Keratinocyte (primary cell): ENCODE measurements around the gene YBX1. TPM values are rescaled to one million over a fixed set of nuclear protein-coding genes. Genes with fewer than 3 reads are reported as not detected.

Source experiments
- DNase-seq: peaks from one replicate; pipeline ENCODE4 v3.0.0-alpha.2; 2011; ENCODE audit warnings: low read depth, missing footprints, low spot score
- FAIRE-seq: peaks from 2 replicates; lab custom pipeline; 2011; peaks lifted over from hg19 to GRCh38; lab: Jason Lieb, UNC
- H2AFZ ChIP-seq: 2 replicates; pipeline ENCODE4 v1.6.0; 2012; ENCODE audit warnings: low read length, control low read depth, inconsistent platforms; ENCODE audit not compliant: control insufficient read depth
- H3K27ac ChIP-seq: 2 replicates; pipeline ENCODE4 v1.5.1; 2011; ENCODE audit warnings: low read length; ENCODE audit not compliant: control insufficient read depth, insufficient read depth
- H3K27me3 ChIP-seq: 3 replicates; pipeline ENCODE4 v1.6.0; 2011; ENCODE audit warnings: low read length; ENCODE audit not compliant: control insufficient read depth, insufficient read depth; ENCODE audit errors: extremely low read depth
- H3K36me3 ChIP-seq, 2 experiments: 2 replicates in 1 of 2; 3 replicates in 1 of 2; pipeline ENCODE4 v1.5.1; 2011; ENCODE audit warnings: low read length in 2 of 2, mild to moderate bottlenecking in 1 of 2; ENCODE audit not compliant: control insufficient read depth in 2 of 2, insufficient read depth in 2 of 2; ENCODE audit errors: extremely low read depth in 1 of 2
- H3K4me1 ChIP-seq: 3 replicates; pipeline ENCODE4 v1.5.1; 2011; ENCODE audit warnings: low read length; ENCODE audit not compliant: control insufficient read depth, insufficient read depth; ENCODE audit errors: extremely low read depth
- H3K4me2 ChIP-seq: 3 replicates; pipeline ENCODE4 v1.6.0; 2011; ENCODE audit warnings: low read depth, low read length; ENCODE audit not compliant: control insufficient read depth, insufficient read depth; ENCODE audit errors: extremely low read depth
- H3K4me3 ChIP-seq, 3 experiments: fragments of 200-600 bp in 1 of 3; sonication (generic) in 1 of 3; 2 replicates in 2 of 3; 3 replicates in 1 of 3; pipeline ENCODE4 v1.5.1; 2011 to 2016; ENCODE audit warnings: low read length in 3 of 3, mild to moderate bottlenecking in 3 of 3, control low read depth in 2 of 3, inconsistent platforms in 1 of 3, low read depth in 1 of 3, mixed read lengths in 1 of 3, mixed run types in 1 of 3, moderate library complexity in 1 of 3; ENCODE audit not compliant: control insufficient read depth in 2 of 3, insufficient read depth in 2 of 3; ENCODE audit errors: extremely low read depth in 1 of 3
- H3K79me2 ChIP-seq: 2 replicates; pipeline ENCODE4 v1.6.0; 2012; ENCODE audit warnings: low read length; ENCODE audit not compliant: control insufficient read depth, insufficient read depth
- H3K9ac ChIP-seq: 3 replicates; pipeline ENCODE4 v1.6.0; 2011; ENCODE audit warnings: low read length; ENCODE audit not compliant: control insufficient read depth, insufficient read depth; ENCODE audit errors: extremely low read depth
- H3K9me1 ChIP-seq: 3 replicates; pipeline ENCODE4 v1.6.0; 2011; ENCODE audit warnings: low read length; ENCODE audit not compliant: control insufficient read depth, insufficient read depth; ENCODE audit errors: extremely low read depth
- H3K9me3 ChIP-seq: 2 replicates; pipeline ENCODE4 v1.5.1; 2012; ENCODE audit warnings: low read depth, low read length; ENCODE audit not compliant: control insufficient read depth
- H4K20me1 ChIP-seq: 3 replicates; pipeline ENCODE4 v1.6.0; 2011; ENCODE audit warnings: low read length; ENCODE audit not compliant: control insufficient read depth, insufficient read depth; ENCODE audit errors: extremely low read depth
- EZH2 ChIP-seq: IDR thresholded peaks from one replicate; pipeline ENCODE4 v1.6.1; 2012; ENCODE audit warnings: inconsistent platforms, mild to moderate bottlenecking, low read length, moderate library complexity
- dilution Hi-C: fragments of 300-500 bp; cut with MboI; formaldehyde crosslinking; loops from one replicate; pipeline ENCODE4 v1.7.0; 2020; ENCODE audit warnings: low sequenced_read_pairs; ENCODE audit not compliant: extremely low pct_ligation_motif_present
- polyA plus RNA-seq, 5 experiments: library from polyadenylated mRNA; depleted of rRNA in 3 of 5; stranded (reverse) in 3 of 5; stranded (forward) in 1 of 5; unstranded in 1 of 5; fragments of >200 nt; gene quantifications; 1 replicate in 1 of 5; 2 replicates in 3 of 5; 3 replicates in 1 of 5; pipeline versions ENCODE4 v1.2.1 to v1.2.3, GENCODE V29; 2011 to 2012; ENCODE audit warnings: missing spikeins in 2 of 5, low read depth in 1 of 5, low replicate concordance in 1 of 5
- TF ChIP-seq, protein P1 (sequence below), 3 experiments: IDR thresholded peaks in 1 of 3; conservative IDR thresholded peaks in 1 of 3; optimal IDR thresholded peaks in 1 of 3; 2 replicates in 2 of 3; 3 replicates in 1 of 3; pipeline versions ENCODE3 to v1.5.1; 2011; ENCODE audit warnings: low read length in 3 of 3, mild to moderate bottlenecking in 3 of 3, moderate library complexity in 2 of 3, control low read depth in 1 of 3, inconsistent platforms in 1 of 3; ENCODE audit not compliant: insufficient read depth in 2 of 3; ENCODE audit errors: extremely low read depth in 1 of 3

YBX1 gene
- polyA plus RNA-seq, 1 donor (not counting 4 experiments of a cell fraction or from before 2014, with no cell fraction given), result 1,066 TPM

DNA sequence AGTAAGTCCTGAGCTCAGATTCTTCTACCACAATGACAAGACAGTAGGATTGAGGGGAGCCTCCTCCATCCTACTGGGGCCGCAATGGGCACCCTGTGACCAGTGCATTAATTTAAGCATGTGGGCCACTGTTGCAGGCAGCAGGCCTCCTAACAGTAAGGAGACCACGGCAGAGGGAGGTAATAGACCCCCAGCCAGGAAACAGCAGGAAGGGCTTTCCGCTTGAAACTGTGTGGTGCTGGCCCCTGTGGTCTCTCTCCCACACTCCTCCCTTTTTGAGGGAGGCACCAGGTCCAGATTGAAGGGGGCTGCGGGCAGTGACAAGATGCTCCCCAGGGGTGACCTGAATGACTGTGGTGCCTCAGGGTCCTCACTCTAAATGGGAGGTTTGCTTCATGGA lies 59.5 kb downstream of the YBX1 start:
- Histone ChIP-seq H3K4me3 (no peak overlapping the region), H3K9me3 (no peaks in the 10 kb centered on the region), H3K27me3 (no peaks in the 10 kb centered on the region), H3K4me1 (peaks cover 31% of the 10 kb centered on the region), H3K4me2 (no peak overlapping the region), H2AFZ (no peak overlapping the region), H3K9ac (no peak overlapping the region), H3K36me3 (peaks cover 0 to 6% of the 10 kb centered on the region in 2 experiments), H3K27ac (no peak overlapping the region), H3K9me1 (peaks cover 2% of the 10 kb centered on the region), H3K79me2 (no peaks in the 10 kb centered on the region), H4K20me1 (no peaks in the 10 kb centered on the region)
- no peak for DNase-seq
- FAIRE-seq, result no peak
- TF ChIP-seq, protein P1, sequence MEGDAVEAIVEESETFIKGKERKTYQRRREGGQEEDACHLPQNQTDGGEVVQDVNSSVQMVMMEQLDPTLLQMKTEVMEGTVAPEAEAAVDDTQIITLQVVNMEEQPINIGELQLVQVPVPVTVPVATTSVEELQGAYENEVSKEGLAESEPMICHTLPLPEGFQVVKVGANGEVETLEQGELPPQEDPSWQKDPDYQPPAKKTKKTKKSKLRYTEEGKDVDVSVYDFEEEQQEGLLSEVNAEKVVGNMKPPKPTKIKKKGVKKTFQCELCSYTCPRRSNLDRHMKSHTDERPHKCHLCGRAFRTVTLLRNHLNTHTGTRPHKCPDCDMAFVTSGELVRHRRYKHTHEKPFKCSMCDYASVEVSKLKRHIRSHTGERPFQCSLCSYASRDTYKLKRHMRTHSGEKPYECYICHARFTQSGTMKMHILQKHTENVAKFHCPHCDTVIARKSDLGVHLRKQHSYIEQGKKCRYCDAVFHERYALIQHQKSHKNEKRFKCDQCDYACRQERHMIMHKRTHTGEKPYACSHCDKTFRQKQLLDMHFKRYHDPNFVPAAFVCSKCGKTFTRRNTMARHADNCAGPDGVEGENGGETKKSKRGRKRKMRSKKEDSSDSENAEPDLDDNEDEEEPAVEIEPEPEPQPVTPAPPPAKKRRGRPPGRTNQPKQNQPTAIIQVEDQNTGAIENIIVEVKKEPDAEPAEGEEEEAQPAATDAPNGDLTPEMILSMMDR (optimal IDR thresholded peaks at IDR 0.05 in 1 of 3, IDR thresholded peaks at IDR 0.05 in 1 of 3, conservative IDR thresholded peaks at IDR 0.05 in 1 of 3; ENCODE audit: extremely low read depth in 1 of 3, insufficient read depth in 2 of 3, low read length in 3 of 3), result no peak
- no peak for TF ChIP-seq EZH2
- dilution Hi-C loops, result no loop called here

DNA sequence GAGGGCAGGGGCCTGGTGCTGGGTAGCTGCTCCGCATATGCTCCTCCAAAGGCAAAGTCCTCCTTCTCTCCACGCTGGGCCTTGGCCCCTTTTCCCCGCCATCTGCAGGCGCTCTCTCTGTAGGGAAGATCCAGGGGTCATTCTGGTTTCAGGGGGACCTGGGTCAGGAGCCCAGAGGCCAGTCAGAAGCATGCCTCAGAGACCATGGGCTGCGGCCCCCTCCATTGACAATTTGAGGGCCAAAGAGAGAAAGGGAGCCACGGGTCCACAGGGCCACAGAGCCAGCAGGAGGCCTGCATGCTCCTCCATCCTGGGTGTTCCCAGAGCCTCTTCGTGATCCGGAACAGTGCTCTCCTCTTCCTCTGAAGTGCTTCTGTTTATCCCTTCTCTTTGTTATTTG lies 59.9 kb downstream of the YBX1 start:
- Histone ChIP-seq H3K9ac (peak overlapping the region; percentile 65), H3K27ac (peak overlapping the region; percentile 93), H3K9me3 (no peaks in the 10 kb centered on the region), H3K4me3 (no peak overlapping the region), H3K4me2 (peak overlapping the region; percentile 86), H3K27me3 (no peaks in the 10 kb centered on the region), H3K79me2 (no peaks in the 10 kb centered on the region), H3K4me1 (peaks cover 27% of the 10 kb centered on the region), H3K36me3 (peaks cover 3 to 7% of the 10 kb centered on the region in 2 experiments), H2AFZ (peak overlapping the region; percentile 9), H4K20me1 (no peaks in the 10 kb centered on the region), H3K9me1 (peaks cover 2% of the 10 kb centered on the region)
- FAIRE-seq, result peak; percentile 67
- no peak for DNase-seq
- TF ChIP-seq, protein P1 (optimal IDR thresholded peaks at IDR 0.05 in 1 of 3, IDR thresholded peaks at IDR 0.05 in 1 of 3, conservative IDR thresholded peaks at IDR 0.05 in 1 of 3; ENCODE audit: extremely low read depth in 1 of 3, insufficient read depth in 2 of 3, low read length in 3 of 3), result no peak
- no peak for TF ChIP-seq EZH2
- dilution Hi-C loops, result no loop called here
